Testis (tissue), 3 donors: ENCODE results near the gene KRT77. TPM values are rescaled to one million over a fixed set of nuclear protein-coding genes. Genes with fewer than 3 reads are reported as not detected.

Source experiments
- DNase-seq: peaks from one replicate; pipeline ENCODE4 v3.0.0-alpha.2; 2019
- H3K27ac ChIP-seq, 2 donors: fragments of 200-600 bp; sonication (generic); one replicate each; pipeline ENCODE4 v1.5.1; 2019
- H3K27me3 ChIP-seq: fragments of 200-600 bp; sonication (generic); one replicate; pipeline ENCODE4 v1.5.1; 2019
- H3K36me3 ChIP-seq: fragments of 200-600 bp; sonication (generic); one replicate; pipeline ENCODE4 v1.5.1; 2017; ENCODE audit warnings: low read depth; ENCODE audit errors: missing control alignments
- H3K4me1 ChIP-seq: fragments of 200-600 bp; sonication (generic); one replicate; pipeline ENCODE4 v1.5.1; 2019
- H3K4me3 ChIP-seq, 2 donors: fragments of 200-600 bp; sonication (generic); one replicate each; pipeline ENCODE4 v1.5.1; 2017 to 2019
- H3K9me3 ChIP-seq: fragments of 200-600 bp; sonication (generic); one replicate; pipeline ENCODE4 v1.5.1; 2017
- POLR2A ChIP-seq: fragments of 450-650 bp; IDR thresholded peaks from one replicate; pipeline ENCODE4 v1.6.1; 2017; ENCODE audit warnings: antibody characterized with exemption, mild to moderate bottlenecking, moderate library complexity
- WGBS, 2 donors: methylation state at CpG; one replicate each; pipeline ENCODE4 v1.1.5; 2018; 5-methylcytosine and 5-hydroxymethylcytosine counted together
- intact Hi-C: fragments of 100-400 bp; cut with DNase I; formaldehyde crosslinking; loops from one replicate; pipeline ENCODE4 v1.15.1; 2023; ENCODE audit warnings: low total_unique reads
- polyA plus RNA-seq: library from polyadenylated mRNA; stranded (reverse); fragments of 350-450 nt; fragmentation: Illumina TruSeq; extraction: RNeasy Lipid Tissue Mini Kit (QIAGEN cat#74804); gene quantifications from one replicate; pipeline ENCODE4 v1.2.3, GENCODE V29; 2014; ENCODE audit warnings: low read depth, low replicate concordance; ENCODE audit not compliant: insufficient read depth
- total RNA-seq, 2 donors: library from RNA; depleted of rRNA; stranded (reverse); fragments of >200 nt; gene quantifications; one replicate each; pipeline ENCODE4 v1.2.3, GENCODE V29; 2016
- TF ChIP-seq, protein P1 (sequence below), 3 experiments: fragments of 450-650 bp in 2 of 3; fragments of 200-600 bp in 1 of 3; sonication (generic) in 1 of 3; IDR thresholded peaks; one replicate each; pipeline ENCODE4 v1.5.1; 2016 to 2019; ENCODE audit warnings: antibody characterized with exemption in 3 of 3, mild to moderate bottlenecking in 2 of 3, moderate library complexity in 1 of 3

The KRT77 gene
- total and polyA plus RNA-seq, 3 donors from 2014 or later = 0.33 to 0.74 TPM; not detected in 1

- Histone ChIP-seq H3K27me3 (no peaks in the 10 kb centered on the region), H3K36me3 (no peaks in the 10 kb centered on the region), H3K4me3 (no peak overlapping the region), H3K4me1 (peaks cover 8% of the 10 kb centered on the region), H3K27ac (no peak overlapping the region), H3K9me3 (no peaks in the 10 kb centered on the region)
- intact Hi-C loops = no loop called here
- DNase-seq = no peak
- TF ChIP-seq, protein P1, sequence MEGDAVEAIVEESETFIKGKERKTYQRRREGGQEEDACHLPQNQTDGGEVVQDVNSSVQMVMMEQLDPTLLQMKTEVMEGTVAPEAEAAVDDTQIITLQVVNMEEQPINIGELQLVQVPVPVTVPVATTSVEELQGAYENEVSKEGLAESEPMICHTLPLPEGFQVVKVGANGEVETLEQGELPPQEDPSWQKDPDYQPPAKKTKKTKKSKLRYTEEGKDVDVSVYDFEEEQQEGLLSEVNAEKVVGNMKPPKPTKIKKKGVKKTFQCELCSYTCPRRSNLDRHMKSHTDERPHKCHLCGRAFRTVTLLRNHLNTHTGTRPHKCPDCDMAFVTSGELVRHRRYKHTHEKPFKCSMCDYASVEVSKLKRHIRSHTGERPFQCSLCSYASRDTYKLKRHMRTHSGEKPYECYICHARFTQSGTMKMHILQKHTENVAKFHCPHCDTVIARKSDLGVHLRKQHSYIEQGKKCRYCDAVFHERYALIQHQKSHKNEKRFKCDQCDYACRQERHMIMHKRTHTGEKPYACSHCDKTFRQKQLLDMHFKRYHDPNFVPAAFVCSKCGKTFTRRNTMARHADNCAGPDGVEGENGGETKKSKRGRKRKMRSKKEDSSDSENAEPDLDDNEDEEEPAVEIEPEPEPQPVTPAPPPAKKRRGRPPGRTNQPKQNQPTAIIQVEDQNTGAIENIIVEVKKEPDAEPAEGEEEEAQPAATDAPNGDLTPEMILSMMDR (IDR thresholded peaks at IDR 0.05) = no peak
- TF ChIP-seq POLR2A = no peak
- WGBS, 2 donors = 76 to 91% methylated on average over 5 of the region's 5 CpGs
Measured at GRCh38 chr12:52693261-52693660, 10.1 kb downstream of the KRT77 start.

DNA sequence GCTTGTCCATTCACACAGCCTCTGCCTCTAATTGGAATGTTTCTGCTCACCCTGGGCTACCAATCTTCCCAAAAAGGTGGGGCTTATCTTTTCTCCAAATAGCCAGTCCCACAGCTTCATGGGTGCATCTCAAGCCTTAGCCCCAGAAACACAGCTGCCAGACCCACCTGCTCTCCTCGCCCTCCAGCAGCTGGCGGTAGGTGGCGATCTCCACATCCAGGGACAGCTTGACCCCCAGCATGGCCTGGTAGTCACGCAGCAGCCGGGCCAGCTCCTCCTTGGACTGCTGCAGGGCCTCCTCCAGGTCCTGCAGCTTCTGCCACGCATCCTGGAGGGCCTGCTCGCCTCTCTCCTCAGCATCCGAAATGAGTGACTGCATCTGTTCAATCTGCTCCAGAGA lies 11.1 kb downstream of the KRT77 start:
- intact Hi-C loops = no loop called here
- Histone ChIP-seq H3K27ac (no peak overlapping the region), H3K9me3 (no peaks in the 10 kb centered on the region), H3K27me3 (no peaks in the 10 kb centered on the region), H3K4me1 (peaks cover 8% of the 10 kb centered on the region), H3K36me3 (no peaks in the 10 kb centered on the region), H3K4me3 (no peak overlapping the region)
- 83 to 86% methylated on average over 2 to 8 of the region's 8 CpGs for WGBS, 2 donors
- DNase-seq = no peak
- no peak for TF ChIP-seq POLR2A
- TF ChIP-seq, protein P1 (IDR thresholded peaks at IDR 0.05) = no peak

- Histone ChIP-seq H3K4me1 (peaks cover 8% of the 10 kb centered on the region), H3K9me3 (no peaks in the 10 kb centered on the region), H3K4me3 (no peak overlapping the region), H3K27me3 (no peaks in the 10 kb centered on the region), H3K36me3 (no peaks in the 10 kb centered on the region), H3K27ac (no peak overlapping the region)
- DNase-seq = no peak
- TF ChIP-seq, protein P1 (IDR thresholded peaks at IDR 0.05) = no peak
- TF ChIP-seq POLR2A = no peak
- intact Hi-C loops = no loop called here
- WGBS, 2 donors = 32 to 47% methylated on average over 2 of the region's 2 CpGs
Measured at GRCh38 chr12:52691841-52692150, 11.5 kb downstream of the KRT77 start.

- intact Hi-C loops = no loop called here
- Histone ChIP-seq H3K4me1 (peaks cover 8% of the 10 kb centered on the region), H3K4me3 (peak overlapping the region; percentile 9 to 36), H3K36me3 (no peaks in the 10 kb centered on the region), H3K9me3 (no peaks in the 10 kb centered on the region), H3K27ac (no peak overlapping the region), H3K27me3 (no peaks in the 10 kb centered on the region)
- DNase-seq = no peak
- TF ChIP-seq, protein P1 (IDR thresholded peaks at IDR 0.05) = no peak
- TF ChIP-seq POLR2A = no peak
- 5 to 6% methylated on average over 25 to 41 of the region's 45 CpGs for WGBS, 2 donors
Measured at GRCh38 chr12:52691076-52691840, 12.1 kb downstream of the KRT77 start.
